ENCODE data around the gene CPA1.

The CPA1 gene

DNA sequence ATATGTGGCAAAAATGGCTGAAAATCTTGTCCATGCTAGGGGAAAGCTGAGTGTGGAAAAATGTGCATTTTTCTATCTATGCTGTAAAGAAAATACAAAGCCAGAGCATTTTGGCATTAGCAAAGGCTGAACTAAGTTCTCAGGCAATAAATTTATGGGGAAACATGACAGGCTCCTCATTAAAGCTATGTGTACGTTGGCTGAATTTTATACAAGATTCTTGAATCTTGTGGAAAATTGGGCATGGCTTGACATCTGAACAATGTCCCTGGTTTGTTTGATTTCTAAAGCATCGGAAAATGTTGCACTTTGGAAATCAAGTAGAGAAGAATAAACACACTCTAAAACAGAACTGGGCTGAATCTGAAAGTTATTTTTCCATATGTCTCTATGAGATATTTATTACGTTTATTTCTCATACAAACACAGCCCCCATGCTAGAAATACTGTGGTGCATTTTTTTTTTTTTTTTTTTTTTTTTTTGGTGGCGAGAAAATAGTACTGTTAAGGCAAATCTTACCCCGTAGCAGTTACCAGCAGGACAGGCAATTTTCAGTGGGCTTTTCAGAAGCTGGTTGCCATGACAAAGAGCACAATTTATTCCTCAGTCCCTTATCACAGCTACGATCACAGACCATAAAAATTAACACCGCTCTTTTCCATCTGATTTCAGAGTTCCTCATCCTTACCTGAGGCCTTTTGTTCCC is 16.9 kb downstream of the CPA1 start:
- no peak for DNase-seq

DNA sequence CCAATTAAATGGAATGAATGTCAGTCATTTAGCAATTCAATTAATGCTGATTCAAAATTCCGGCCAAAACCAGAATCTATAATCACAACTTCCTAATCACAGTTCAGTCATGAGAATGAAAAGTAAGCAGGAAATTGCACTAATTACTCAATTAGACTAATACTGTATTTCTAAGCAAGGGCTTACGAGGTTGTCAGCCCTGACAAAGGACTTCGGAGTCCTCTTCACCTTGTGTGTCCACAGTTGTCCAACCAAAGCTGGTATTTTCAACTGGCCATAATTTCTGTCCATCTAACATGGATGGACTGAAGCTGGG is 17.4 kb downstream of the CPA1 start:
- DNase-seq: no peak

DNA sequence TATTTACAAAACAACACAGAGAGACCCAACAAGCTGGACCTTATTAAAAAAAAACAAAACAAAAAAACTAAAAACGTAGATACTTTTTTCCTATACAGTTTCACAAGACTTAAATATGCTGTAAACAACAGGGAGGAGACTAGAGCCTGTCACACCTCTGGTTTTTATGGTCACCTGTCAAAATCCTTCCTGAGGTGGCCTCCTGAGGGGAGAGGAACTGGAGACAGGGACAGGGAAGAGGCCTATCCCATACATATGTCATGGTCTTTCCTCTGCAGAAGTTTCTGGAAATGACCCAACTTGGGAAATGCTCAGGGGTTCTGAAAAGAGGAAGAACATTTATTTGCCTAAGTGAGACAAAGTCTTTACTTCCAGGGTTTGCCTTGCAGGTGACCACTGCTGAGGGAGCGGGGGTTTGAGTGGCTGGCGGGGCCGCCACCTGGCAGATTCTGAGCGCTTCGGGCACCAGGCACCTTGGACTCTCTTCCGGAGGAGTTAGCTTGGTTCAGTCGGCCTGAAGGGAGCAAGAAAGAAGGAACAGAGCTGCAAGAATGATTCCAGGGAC is 18.3 kb downstream of the CPA1 start:
- no peak for DNase-seq

DNA sequence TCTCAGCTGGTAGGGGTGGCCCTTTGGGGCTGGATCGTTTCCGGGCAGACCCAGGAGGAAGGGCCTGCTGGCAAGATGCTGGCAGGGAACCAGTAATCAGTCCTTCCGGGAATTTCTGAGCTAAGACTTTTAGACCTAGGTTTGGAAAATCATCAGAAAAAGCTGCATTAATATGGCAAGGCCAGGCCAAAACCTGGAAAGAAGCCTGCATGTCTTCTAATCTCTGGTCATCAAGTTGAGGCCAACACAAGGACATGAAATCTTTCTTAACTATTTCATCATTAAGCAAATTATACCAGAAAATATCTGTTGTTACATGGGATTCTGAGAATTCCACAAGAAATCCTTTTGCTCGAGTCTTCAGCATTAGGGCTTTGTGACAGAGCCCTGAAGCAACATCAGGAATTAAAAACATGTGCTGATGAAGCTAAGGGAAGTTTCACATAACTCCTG is 19.9 kb downstream of the CPA1 start:
- no peak for DNase-seq

DNA sequence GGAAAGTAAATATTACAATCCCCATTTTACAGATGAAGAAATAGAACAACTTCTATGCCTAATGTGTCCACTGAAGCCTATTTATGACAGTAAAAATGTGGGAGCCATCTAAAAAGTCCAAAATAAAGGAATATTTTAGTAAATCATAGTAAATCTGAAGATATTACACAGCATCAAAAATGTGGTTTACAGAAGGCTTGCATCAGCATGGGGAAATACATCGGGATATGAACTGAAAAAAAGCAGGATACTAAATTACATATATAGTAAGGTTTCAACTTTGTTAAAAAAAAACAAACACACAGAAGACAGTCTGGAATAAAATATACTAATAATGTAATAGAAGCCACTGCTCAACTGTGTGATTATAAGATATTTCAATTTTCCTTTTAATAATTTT is 20.8 kb downstream of the CPA1 start:
- no peak for DNase-seq

DNA sequence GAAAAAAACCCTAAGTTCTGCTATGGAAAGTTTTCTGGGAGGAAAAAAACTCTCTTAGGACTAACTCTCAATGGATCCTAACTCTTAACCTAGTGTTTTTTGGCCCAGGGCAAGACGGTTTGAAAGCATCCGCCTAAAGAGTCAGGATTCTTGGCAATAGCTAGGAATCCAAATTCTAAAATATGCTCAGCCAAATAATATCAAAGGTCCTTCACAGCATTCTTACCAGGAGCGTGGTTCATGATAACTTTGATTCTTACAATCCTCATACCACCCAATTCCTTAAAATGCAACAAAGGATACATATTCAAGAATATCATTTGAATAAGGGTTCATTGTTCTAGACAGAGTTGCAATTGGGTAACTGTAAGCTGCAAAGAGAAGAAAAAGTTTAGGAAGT is 21.3 kb downstream of the CPA1 start:
- DNase-seq: no peak

DNA sequence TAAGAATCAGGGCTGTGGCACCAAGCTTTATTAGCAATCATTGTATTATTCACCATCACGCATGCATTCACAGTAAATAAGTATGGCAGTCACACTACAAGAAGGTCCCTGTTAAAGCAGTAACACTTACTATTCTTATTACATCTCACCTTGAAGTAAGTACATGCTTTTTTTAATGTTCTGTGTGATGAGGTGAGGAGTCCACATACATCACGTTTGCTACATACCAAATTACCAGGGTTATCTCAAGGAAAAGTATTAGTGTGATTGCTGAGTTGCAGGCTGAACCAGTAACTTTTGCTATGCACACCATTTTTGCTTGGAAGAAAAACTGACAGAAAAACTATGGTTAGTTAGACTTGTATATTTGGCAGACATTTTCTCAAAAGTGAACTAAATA is 24.7 kb downstream of the CPA1 start:
- DNase-seq: no peak

DNA sequence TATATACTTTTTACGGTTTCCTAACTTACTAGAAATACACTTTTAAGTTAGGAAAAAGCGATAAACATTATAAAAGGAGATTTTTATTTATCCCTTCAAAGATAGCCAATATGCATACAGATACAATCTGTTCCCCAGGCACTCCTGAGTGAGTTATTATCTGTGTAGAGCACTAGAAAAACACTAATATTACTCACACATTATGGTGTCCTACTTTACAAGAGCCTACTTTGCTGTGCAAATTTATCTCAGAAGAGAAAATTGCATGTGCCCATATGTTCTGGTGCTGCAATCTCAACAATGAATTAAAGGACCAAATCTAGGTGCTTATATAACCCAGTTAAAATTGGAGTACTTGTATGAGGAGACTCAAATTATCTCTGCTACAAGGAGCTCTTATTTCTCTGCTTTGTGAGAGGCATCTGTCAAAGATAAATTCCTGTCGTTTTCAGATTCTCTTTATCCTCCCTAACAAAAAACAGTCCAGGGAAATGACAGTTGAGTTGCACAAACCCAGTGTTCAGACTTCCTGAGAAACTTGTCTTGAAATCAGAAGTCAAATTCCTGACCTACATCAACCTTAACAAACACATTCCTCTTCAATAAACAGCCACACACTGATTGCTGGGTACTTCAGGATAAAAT is 28.9 kb downstream of the CPA1 start:
- no peak for DNase-seq

DNA sequence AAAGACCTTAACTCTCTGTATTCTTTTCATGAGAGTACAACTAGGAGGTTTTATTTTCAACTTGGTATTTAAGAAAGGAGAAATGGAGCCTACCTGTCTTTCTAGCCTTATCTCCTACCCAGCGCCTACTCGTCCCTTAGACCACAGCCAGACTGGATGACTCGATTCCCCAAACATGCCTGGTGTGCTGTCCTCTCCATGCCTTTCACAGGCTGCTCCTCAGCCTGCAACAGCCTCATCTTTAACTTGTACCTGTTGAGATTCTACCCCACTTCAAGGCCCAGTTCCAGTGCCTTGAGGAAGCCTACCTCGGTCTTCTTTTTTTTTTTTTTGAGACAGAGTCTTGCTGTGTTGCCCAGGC is 29.4 kb downstream of the CPA1 start:
- DNase-seq: no peak

DNA sequence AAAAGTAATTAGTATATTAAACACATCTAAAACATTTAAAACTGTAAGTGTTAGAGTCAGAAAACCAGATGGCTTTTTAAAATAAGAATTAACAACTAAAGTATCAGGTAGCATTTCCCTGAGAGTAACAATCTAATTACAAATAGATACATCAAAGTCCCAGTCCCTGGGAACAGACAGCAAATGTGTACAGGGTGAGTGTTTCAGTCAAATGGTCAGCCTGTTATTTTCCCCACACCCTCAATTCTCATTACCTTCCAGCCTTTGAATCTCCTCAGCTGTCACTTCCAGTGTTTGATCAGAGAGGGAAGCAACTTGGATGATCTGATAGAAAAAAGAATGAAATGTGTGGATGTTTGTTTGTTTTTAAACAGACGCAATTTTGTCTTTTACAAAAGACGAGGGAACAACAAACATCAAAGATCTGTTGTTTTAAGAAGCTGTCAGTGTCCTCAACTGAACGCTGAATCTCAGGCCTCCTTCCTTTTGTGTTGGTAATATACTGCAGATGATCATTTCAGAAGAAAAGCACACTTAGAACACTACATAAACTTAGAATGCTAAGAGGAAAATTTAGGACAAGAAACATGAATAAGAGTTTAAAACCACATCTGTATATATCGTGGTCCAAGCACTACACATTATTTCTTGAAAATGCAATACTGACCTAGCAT is 30.7 kb downstream of the CPA1 start:
- no peak for DNase-seq

DNA sequence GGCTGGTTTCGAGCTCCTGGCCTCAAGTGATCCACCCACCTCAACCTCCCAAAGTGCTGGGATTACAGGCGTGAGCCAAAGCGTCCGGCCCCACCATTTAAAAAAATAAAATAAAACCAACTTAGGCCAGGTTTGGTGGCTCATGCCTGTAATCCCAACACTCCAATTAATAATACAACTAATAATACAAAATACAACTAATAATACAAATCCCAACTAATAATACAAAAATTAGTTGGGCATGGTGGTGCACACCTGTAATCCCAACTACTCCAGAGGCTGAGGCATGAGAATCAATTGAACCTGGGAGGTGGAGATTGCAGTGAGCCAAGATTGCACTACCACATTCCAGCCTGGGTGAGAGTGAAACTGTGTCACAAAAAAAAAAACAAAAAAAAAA is 32.9 kb downstream of the CPA1 start:
- DNase-seq: no peak

DNA sequence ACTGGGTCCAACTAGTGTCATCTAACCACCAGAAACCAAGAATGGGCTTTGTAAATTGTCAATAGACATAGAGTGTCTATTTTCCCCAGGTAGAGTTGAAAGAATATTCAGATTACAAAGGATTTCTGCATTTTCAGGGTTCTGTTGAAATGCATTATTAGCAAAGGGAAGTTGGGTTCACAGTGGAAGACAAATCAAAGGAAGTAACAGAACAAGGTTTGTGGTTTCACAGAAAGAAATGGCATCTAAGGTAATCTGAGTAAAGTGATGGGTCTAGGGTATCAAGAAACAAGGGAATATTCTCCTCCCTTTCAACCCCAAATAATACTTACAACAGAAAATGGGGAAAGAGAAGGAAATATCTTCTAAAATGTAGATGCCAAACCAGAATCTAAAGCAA is 34.7 kb downstream of the CPA1 start:
- no peak for DNase-seq

DNA sequence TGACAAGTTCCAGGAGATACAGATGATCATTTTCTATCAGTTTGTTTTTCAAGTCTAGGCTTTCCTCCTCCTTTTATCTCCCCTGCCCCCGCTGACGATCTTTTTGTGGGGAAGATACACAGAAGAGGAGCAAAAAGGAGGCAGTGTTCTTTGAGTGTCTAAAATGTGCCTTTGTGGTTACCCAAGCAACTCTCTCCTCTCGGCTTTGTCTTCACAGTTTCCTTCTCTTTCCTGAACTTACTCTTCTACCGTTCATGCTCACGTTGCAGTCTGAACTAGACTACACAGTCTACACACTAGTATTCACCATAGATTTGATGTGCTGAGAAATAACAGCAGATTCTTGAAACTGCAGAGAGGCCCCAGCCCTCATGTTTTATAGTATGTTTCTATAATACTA is 36.9 kb downstream of the CPA1 start:
- DNase-seq: no peak

DNA sequence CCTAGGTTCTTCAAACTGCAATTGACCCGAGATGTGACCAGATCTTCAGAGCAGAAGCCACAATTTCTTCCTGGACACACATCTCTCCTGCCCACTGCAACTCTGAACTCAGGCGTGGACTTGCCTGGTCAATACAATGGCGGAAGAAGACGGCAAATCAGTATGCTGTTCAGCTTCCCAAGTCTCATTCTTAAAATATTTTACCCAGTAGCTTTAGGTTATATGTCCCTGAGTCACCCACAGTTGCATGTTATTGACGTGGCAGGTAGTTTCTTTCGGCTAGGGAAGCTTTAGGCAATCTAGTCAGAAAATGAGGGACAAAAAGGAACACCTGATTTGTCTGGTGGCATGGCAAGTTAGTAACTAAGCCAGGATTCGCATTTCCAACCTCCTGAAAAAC is 38.0 kb downstream of the CPA1 start:
- DNase-seq: no peak

DNA sequence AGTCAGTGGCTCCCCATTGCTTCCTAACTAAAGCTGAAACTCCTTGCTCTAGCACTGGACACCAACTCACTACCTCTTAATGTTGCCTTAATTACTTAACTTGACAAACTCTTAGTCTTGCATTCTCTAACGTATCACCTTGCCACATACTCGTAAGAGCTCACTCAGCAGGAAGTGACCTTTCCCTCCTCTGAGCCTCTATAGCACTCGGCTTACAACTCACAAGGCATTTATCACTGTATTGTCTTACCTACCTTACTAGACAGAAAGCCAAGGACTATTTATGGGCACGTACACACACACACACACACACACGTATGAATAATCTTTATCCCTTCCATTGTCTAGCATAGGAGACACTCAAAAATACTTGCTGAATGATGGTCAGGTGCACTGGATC is 39.4 kb downstream of the CPA1 start:
- no peak for DNase-seq

DNA sequence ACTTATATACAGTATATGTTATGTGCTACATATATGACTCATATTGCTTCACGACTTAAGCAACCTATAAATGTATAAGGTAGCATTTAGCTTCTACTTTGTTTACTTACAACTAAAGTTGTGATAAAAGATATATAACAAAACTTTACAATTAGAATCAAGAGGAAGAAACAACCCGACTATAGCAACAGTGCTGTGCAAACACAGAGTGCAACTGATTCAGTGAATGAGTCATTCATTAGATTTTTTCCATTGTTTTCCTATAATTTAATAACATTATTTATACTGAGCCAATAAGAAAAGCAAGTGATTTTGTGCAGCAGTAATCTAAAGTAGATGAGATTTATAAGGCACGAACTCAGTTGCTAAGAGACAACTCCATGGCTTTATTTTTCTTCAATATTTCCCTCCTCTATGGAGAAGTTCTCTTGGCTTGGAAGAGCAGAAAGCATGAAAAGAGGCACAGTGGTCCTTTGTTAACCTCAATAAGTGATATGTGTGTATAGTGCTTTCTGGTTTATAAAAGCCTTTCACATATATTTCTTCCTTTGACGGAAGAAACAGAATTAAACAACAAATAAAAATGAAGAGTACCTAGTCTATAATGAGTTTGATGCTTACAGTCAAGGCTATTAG is 40.8 kb downstream of the CPA1 start:
- no peak for DNase-seq

DNA sequence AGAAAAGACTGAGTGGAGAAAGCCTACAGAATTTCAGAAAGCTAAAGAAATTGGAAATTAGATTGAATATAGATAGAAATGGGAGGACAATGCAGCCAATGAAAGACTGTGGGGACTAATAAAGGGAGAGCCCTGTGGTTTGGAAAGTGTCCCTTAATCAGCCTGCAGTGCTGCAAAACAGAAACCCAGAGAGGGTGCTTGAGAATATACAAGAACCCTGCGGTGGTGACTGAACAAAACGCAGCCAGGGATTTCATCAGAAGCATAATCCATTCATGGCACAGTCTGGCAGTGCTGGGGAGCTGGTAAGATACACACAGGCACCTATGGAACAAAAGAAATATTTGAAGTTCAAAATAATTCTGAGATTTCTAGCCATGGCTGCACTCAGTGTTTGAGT is 41.4 kb downstream of the CPA1 start:
- DNase-seq: no peak

DNA sequence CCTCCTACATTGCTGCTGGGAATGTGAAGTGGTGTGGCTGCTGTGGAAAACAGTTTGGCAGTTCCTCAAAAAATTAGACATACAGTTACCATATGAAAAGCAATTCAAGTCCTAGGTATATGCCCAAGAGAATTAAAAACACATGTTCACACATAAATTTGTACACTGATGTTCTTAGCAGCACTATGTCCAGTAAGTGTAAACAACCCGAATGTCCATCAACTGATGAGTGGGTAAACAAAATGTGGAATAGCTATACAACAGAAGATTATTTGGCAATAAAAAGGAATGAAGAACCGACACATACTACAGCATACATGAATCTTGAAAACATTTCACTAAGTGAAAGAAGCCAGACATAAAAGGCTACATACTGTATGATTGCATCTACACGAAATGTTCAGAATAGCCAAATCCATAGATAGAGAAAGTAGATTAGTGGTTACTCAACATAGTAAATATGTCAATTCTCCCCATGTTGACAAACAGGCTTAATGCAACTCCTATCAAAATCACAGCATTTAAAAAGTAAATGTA is 43.3 kb downstream of the CPA1 start:
- DNase-seq: no peak

DNA sequence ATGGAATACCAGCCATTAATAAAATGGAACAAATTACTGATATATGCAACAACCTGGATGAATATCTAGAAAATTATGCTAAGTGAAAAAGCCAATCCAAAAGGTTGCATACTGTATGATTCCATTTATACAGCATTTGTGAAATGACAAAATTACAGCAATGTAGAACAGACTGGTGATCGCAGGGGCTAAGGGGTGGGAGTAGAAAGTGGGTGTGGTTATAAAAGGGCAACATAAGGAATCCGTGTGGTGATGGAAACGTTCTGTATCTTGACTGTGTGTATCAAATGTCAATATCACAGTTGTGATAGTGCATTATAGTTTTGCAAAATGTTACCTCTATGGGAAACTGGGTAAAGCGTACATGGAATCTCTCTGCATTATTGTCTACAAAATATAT is 45.5 kb downstream of the CPA1 start:
- no peak for DNase-seq

DNA sequence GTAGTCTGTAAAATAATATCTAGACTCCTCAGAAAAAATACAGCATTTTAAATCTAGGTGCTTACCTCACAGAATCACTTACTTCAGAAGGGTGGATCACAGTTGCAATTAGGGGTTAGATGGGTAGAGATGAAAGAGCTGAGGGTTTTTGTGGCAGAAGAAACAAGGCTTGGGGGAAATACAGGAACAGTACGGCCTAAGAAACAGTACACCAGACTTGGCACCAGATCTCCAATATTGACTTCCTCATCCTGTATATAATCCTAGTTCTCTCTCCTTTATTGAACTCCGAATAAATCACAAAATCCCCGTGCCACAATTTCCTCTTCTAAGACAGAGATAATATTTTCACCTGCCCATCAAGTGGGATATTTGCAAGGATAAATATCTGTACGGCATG is 46.3 kb downstream of the CPA1 start:
- no peak for DNase-seq

DNA sequence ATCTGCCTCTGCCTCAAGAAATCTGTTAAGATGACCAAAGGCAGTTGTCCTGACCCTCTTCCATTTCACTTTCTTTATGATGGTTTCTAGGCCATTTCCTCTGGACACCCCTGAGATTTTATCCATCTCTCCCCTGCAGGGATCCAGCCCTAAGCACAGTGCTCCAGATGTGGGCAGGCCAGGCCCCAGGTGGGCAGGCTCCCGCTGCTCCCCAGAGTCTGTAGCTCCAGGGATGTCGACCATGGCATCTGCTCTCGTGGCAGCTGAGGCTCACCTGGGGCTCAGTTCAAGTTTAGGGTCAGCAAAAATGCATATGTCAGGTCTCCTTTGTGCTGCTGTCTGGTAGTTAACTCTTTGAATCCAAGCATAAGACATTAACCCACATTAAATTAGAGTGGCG is 48.7 kb downstream of the CPA1 start:
- DNase-seq: no peak

DNA sequence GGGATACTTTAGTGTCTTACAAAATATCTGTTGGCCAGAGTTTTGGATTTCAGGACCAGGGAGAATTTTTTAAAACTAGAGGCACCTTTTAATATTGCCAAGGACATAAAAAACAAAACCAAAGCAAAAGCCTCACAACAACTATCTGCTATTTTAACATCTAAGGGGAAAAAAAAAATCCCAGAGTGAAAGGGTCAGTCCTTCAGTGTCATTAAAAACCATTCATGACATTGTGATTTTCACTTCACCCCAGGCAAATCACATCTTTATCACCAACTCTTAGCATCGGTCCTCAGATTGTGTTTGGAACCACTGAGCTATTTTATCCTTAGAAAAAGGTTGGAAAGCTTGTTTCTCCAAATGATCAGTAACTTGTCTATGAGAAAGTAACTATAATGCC is 49.8 kb downstream of the CPA1 start:
- no peak for DNase-seq

DNA sequence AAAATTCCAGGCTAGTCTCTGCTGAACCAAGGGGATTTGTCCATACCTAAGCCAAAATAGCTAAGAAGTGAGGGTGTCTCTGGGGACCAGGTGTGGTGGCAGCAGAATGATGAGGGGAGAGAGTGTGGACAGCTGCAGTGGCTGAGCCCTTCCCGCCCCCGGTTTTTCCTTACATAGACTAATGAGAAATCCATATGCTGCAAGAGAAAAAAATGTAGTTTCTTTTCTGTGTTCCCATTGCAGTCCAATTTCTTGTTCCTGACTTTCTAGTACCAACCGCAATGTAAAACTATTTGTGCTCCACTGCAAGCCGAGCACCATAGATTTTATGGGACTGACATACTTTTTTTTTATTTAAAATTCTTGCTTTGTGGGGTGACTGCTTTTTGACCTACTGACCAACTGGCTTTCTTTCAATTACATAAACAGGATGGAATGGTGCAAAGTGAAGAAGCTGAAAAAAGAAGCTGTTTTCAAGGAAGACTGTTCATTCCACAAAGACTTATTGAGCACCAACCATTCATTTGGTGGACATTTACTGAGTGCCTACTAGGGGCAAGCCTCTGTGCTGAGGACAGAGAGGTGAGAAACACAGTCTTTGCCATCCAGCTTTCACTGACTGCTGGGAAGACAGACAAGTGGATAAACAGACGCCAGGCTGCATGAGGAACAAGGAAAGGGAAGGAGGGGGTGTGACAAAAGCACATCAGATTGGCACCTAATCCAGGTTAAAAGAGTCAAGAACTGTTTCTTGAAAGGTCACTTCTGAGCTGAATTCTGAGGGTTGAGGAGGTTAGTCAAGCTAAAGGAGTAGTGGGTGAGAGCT is 50.8 kb downstream of the CPA1 start:
- no peak for DNase-seq
